ENCODE measurements around the gene KNSTRN.

KNSTRN gene

GRCh38 chr15:40435710-40436089, 53.2 kb downstream of the KNSTRN start:
- DNase-seq = no peak

GRCh38 chr15:40436116-40436891, 53.8 kb downstream of the KNSTRN start:
- DNase-seq = no peak

- no peak for DNase-seq
Measured at GRCh38 chr15:40436892-40437751, 54.6 kb downstream of the KNSTRN start.

GRCh38 chr15:40437752-40438687, 55.5 kb downstream of the KNSTRN start:
- DNase-seq = no peak

- no peak for DNase-seq
Measured at GRCh38 chr15:40438712-40439111, 56.2 kb downstream of the KNSTRN start.

GRCh38 chr15:40439461-40439959, 57.0 kb downstream of the KNSTRN start:
- no peak for DNase-seq

- DNase-seq = no peak
Measured at GRCh38 chr15:40439960-40440742, 57.6 kb downstream of the KNSTRN start.

- DNase-seq = peak; percentile 80
Measured at GRCh38 chr15:40440743-40441564, 58.4 kb downstream of the KNSTRN start, which contains the start of gene BAHD1. Gene BAHD1 (plus strand): TSS chr15:40440953. CDS start chr15:40458465, 17,512 bp downstream.

- DNase-seq = no peak
Measured at GRCh38 chr15:40441565-40442531, 59.3 kb downstream of the KNSTRN start.

- DNase-seq = no peak
Measured at GRCh38 chr15:40443255-40443654, 60.7 kb downstream of the KNSTRN start.

- no peak for DNase-seq
Measured at GRCh38 chr15:40443846-40444245, 61.3 kb downstream of the KNSTRN start.
